RWPE1 (cell line): ENCODE measurements around the gene PKN1.

Source experiments
- CTCF ChIA-PET: fragments of 350-600 bp; sonication (Branson Sonifier 250); formaldehyde crosslinking; extraction: SDS; loops from one replicate; lab custom pipeline; 2021; lab: Yijun Ruan, JAX
- POLR2A ChIA-PET: fragments of 400-600 bp; formaldehyde crosslinking; extraction: SDS; loops from one replicate; lab custom pipeline; 2020; ENCODE audit warnings: antibody characterized with exemption; ENCODE audit not compliant: low non-redundant PET; lab: Yijun Ruan, JAX
- DNase-seq: peaks from one replicate; pipeline ENCODE4 v3.0.0; 2012; ENCODE audit warnings: low spot score
- H3K27ac ChIP-seq: fragments of 450-650 bp; 2 replicates; pipeline ENCODE4 v1.5.1; 2017
- CTCF ChIP-seq: fragments of 450-650 bp; conservative IDR thresholded peaks from 2 replicates; pipeline ENCODE4 v1.5.1; 2017; ENCODE audit warnings: low read depth, mild to moderate bottlenecking

The PKN1 gene

GRCh38 chr19:14479975-14480699 lies 47.0 kb downstream of the PKN1 start:
- no peak for DNase-seq
- peak overlapping the region; percentile 53 for H3K27ac ChIP-seq
- ChIA-PET POLR2A (no interaction called here), CTCF (interaction anchor here (0.6 to 1.7 kb wide), 15 partner anchors 10 to 431 kb away, joined by 3 to 7 read pairs (median 3); partner anchors contain the start of gene DNAJB1)
- TF ChIP-seq CTCF = peak; percentile 96

- DNase-seq = no peak
- ChIA-PET POLR2A (no interaction called here), CTCF (interaction anchor here (0.6 to 1.7 kb wide), 11 partner anchors 12 to 431 kb away, joined by 3 to 5 read pairs (median 3); partner anchors contain the start of gene DNAJB1)
- H3K27ac ChIP-seq = peak overlapping the region; percentile 53
- no peak for TF ChIP-seq CTCF
Observed at GRCh38 chr19:14480700-14481079, 47.6 kb downstream of the PKN1 start.

- POLR2A ChIA-PET = interaction anchor here (0.8 kb wide), 1 partner anchor 15 kb away, joined by 3 read pairs; no protein-coding TSS in a partner anchor
- no peak for DNase-seq
- CTCF ChIA-PET = interaction anchor here (0.6 to 1.3 kb wide), 2 partner anchors 10 to 978 kb away, joined by 3 to 4 read pairs; no protein-coding TSS in a partner anchor
- no peak for TF ChIP-seq CTCF
- H3K27ac ChIP-seq = peak overlapping the region; percentile 53
Observed at GRCh38 chr19:14482172-14482941, 49.3 kb downstream of the PKN1 start.

- POLR2A ChIA-PET = no interaction called here
- H3K27ac ChIP-seq = peak overlapping the region; percentile 29
- CTCF ChIA-PET = no interaction called here
- TF ChIP-seq CTCF = no peak
- DNase-seq = no peak
Observed at GRCh38 chr19:14487370-14488125, 54.4 kb downstream of the PKN1 start.

- ChIA-PET CTCF (interaction anchor here (0.6 to 1.4 kb wide), 2 partner anchors 12 to 69 kb away, joined by 3 to 5 read pairs; no protein-coding TSS in a partner anchor), POLR2A (no interaction called here)
Observed at GRCh38 chr19:14492756-14493337, 59.7 kb downstream of the PKN1 start.

More at GRCh38 chr19:14492756-14493337, 59.7 kb downstream of the PKN1 start:
- no peak for DNase-seq
- TF ChIP-seq CTCF = no peak
- peak overlapping the region; percentile 87 for H3K27ac ChIP-seq
